Kidney (tissue), 14 donors: Measurements from ENCODE around the gene KLB. TPM values are rescaled to one million over a fixed set of nuclear protein-coding genes. Genes with fewer than 3 reads are reported as not detected.
"Not testable (repeated sequence)": the region's sequence is repeated elsewhere in the genome, so short reads cannot be mapped to it uniquely, and the experiment has no call there.

Experiments used
- DNase-seq, 5 donors: peaks; one replicate each; pipeline ENCODE4 v3.0.0-alpha.2; 2013 to 2020
- FAIRE-seq: peaks from 2 replicates; lab custom pipeline; 2012; peaks lifted over from hg19 to GRCh38; lab: Jason Lieb, UNC
- H3K27ac ChIP-seq, 2 donors: one replicate each; pipeline ENCODE4 v1.7.0; 2013; ENCODE audit warnings: low read depth in 2 of 2, low read length in 2 of 2, inconsistent platforms in 1 of 2
- H3K27me3 ChIP-seq: one replicate; pipeline ENCODE4 v1.7.1; 2013; ENCODE audit warnings: low read length, inconsistent platforms; ENCODE audit not compliant: control insufficient read depth, insufficient read depth
- H3K36me3 ChIP-seq, 3 donors: one replicate each; pipeline versions ENCODE4 v1.7.0 to v1.7.1; 2013; ENCODE audit warnings: low read length in 3 of 3, control low read depth in 1 of 3, inconsistent platforms in 1 of 3; ENCODE audit not compliant: insufficient read depth in 3 of 3, control insufficient read depth in 2 of 3
- H3K4me1 ChIP-seq, 3 donors: one replicate each; pipeline versions ENCODE4 v1.7.0 to v1.7.1; 2013; ENCODE audit warnings: low read length in 3 of 3, inconsistent platforms in 1 of 3, low read depth in 1 of 3; ENCODE audit not compliant: control insufficient read depth in 2 of 3, insufficient read depth in 2 of 3
- H3K4me3 ChIP-seq, 3 donors: one replicate each; pipeline versions ENCODE4 v1.7.0 to v1.8.1; 2013; ENCODE audit warnings: low read length in 3 of 3, control low read depth in 1 of 3, inconsistent platforms in 1 of 3
- H3K9ac ChIP-seq, 3 donors: one replicate each; pipeline versions ENCODE4 v1.7.0 to v1.7.1; 2013; ENCODE audit warnings: low read length in 3 of 3, control low read depth in 1 of 3, inconsistent platforms in 1 of 3
- H3K9me3 ChIP-seq, 3 donors: one replicate each; pipeline versions ENCODE4 v1.7.0 to v1.7.1; 2013; ENCODE audit warnings: low read length in 3 of 3, control low read depth in 1 of 3, inconsistent platforms in 1 of 3; ENCODE audit not compliant: control insufficient read depth in 2 of 3, insufficient read depth in 1 of 3
- intact Hi-C: fragments of 100-400 bp; cut with DNase I; formaldehyde crosslinking; loops from one replicate; pipeline ENCODE4 v1.11.1; 2022
- polyA plus RNA-seq: library from polyadenylated mRNA; stranded (reverse); fragments of 350-450 nt; fragmentation: Illumina TruSeq; extraction: RNeasy Lipid Tissue Mini Kit (QIAGEN cat#74804); gene quantifications from one replicate; pipeline ENCODE4 v1.2.3, GENCODE V29; 2014; ENCODE audit warnings: low read depth, low replicate concordance; ENCODE audit not compliant: insufficient read depth
- total RNA-seq: library from RNA; stranded (reverse); fragmentation: NEBNext Ultra II Directional; extraction: Animal tissue kit (Norgen Biotek cat#: 25700); gene quantifications from one replicate; pipeline ENCODE4 v1.2.1, GENCODE V29; 2021
- TF ChIP-seq, protein P1 (sequence below): IDR thresholded peaks from 3 replicates; pipeline ENCODE4 v1.5.1; 2012; ENCODE audit warnings: mild to moderate bottlenecking, moderate library complexity, borderline replicate concordance; ENCODE audit not compliant: insufficient read depth; ENCODE audit errors: extremely low read depth
- donor health status: control.
- donor health status: control.
- donor health status: control.
- donor health status: control.
- donor health status: control.
- donor health status: DM: yes; HTN: yes; CAD: no.
- donor health status: Normal renal cell carcinoma (clear cell type).

Gene KLB
- total and polyA plus RNA-seq, 2 donors from 2014 or later, result 0.41 TPM; not detected in 1

GRCh38 chr4:39394706-39395105, 12.0 kb upstream of the KLB start:
- Histone ChIP-seq H3K4me3 (no peak overlapping the region), H3K36me3 (no peaks in the 10 kb centered on the region), H3K4me1 (no peaks in the 10 kb centered on the region), H3K9ac (no peak overlapping the region), H3K27me3 (no peaks in the 10 kb centered on the region), H3K9me3 (no peaks in the 10 kb centered on the region), H3K27ac (no peak overlapping the region)
- TF ChIP-seq, protein P1, sequence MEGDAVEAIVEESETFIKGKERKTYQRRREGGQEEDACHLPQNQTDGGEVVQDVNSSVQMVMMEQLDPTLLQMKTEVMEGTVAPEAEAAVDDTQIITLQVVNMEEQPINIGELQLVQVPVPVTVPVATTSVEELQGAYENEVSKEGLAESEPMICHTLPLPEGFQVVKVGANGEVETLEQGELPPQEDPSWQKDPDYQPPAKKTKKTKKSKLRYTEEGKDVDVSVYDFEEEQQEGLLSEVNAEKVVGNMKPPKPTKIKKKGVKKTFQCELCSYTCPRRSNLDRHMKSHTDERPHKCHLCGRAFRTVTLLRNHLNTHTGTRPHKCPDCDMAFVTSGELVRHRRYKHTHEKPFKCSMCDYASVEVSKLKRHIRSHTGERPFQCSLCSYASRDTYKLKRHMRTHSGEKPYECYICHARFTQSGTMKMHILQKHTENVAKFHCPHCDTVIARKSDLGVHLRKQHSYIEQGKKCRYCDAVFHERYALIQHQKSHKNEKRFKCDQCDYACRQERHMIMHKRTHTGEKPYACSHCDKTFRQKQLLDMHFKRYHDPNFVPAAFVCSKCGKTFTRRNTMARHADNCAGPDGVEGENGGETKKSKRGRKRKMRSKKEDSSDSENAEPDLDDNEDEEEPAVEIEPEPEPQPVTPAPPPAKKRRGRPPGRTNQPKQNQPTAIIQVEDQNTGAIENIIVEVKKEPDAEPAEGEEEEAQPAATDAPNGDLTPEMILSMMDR, result no peak
- intact Hi-C loops, result no loop called here
- no peak for DNase-seq
- FAIRE-seq, result no peak

GRCh38 chr4:39401640-39402039, 5.1 kb upstream of the KLB start:
- H3K27ac ChIP-seq, H3K4me3 ChIP-seq, H3K27me3 ChIP-seq, H3K9ac ChIP-seq, H3K36me3 ChIP-seq, H3K4me1 ChIP-seq, FAIRE-seq, intact Hi-C loops, H3K9me3 ChIP-seq: not testable (repeated sequence)
- DNase-seq, result peak in 1 of 5 donors; percentile 21

DNA sequence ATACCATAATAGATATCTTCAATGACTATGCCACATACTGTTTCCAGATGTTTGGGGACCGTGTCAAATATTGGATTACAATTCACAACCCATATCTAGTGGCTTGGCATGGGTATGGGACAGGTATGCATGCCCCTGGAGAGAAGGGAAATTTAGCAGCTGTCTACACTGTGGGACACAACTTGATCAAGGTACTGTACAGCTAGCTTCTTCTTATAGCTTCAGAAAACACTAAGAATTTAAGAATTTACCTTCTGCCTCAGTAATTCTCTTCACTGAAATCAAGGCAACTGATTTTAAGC, 805 bp downstream of the KLB start:
- no peaks in the 10 kb centered on the region for H3K36me3 ChIP-seq
- no peak overlapping the region for H3K4me3 ChIP-seq
- no peaks in the 10 kb centered on the region for H3K4me1 ChIP-seq
- DNase-seq (no peak), FAIRE-seq (no peak)
- H3K9me3 ChIP-seq, result no peaks in the 10 kb centered on the region
- TF ChIP-seq, protein P1, result no peak
- H3K27ac ChIP-seq, result no peak overlapping the region
- intact Hi-C loops, result no loop called here
- no peaks in the 10 kb centered on the region for H3K27me3 ChIP-seq
- H3K9ac ChIP-seq, result no peak overlapping the region

GRCh38 chr4:39410415-39410814, 3.7 kb downstream of the KLB start:
- no peaks in the 10 kb centered on the region for H3K36me3 ChIP-seq
- H3K9me3 ChIP-seq, result no peaks in the 10 kb centered on the region
- H3K4me1 ChIP-seq, result no peaks in the 10 kb centered on the region
- intact Hi-C loops, result no loop called here
- H3K27ac ChIP-seq, result no peak overlapping the region
- H3K4me3 ChIP-seq, result no peak overlapping the region
- H3K27me3 ChIP-seq, result no peaks in the 10 kb centered on the region
- FAIRE-seq, result no peak
- TF ChIP-seq, protein P1, result peak; percentile 26
- no peak overlapping the region for H3K9ac ChIP-seq
- DNase-seq, result no peak

DNA sequence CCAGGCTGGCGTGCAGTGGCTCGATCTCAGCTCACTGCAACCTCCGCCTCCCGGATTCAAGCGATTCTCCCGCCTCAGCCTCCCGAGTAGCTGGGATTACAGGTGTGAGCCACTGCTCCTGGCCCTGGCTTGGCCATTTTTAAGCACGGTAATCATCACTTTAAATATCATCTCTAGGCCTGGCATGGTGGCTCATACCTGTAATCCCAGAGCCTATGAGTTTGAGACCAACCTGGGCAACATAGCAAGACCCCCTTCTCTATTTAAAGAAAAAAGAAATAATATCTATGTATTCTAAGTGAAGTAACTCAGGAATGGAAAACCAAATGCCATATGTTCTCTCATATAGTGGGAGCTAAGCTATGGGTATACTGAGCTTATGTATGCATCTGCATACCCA, 4.8 kb downstream of the KLB start:
- H3K4me3 ChIP-seq, H3K27ac ChIP-seq, H3K36me3 ChIP-seq, H3K4me1 ChIP-seq, intact Hi-C loops, H3K9ac ChIP-seq, DNase-seq, H3K9me3 ChIP-seq, H3K27me3 ChIP-seq, FAIRE-seq: not testable (repeated sequence)
